DND-41 (cell line): ENCODE results near the gene GAPT.

ENCODE experiments used
- ATAC-seq: fragments of 200-7000 bp; cut with Tn5 transposase; 3 replicates; pipeline ENCODE4 v1.9.1; 2021; ENCODE audit warnings: low read depth; ENCODE audit not compliant: insufficient read depth
- DNase-seq: peaks from one replicate; pipeline ENCODE4 v3.0.0-alpha.2; 2020
- H2AFZ ChIP-seq: 2 replicates; pipeline ENCODE4 v1.6.0; 2012; ENCODE audit warnings: low read depth, low read length
- H3K27ac ChIP-seq: 2 replicates; pipeline ENCODE4 v1.5.1; 2012; ENCODE audit warnings: low read length, inconsistent platforms
- H3K27me3 ChIP-seq: fragments of 200-600 bp; sonication (generic); 2 replicates; pipeline ENCODE4 v1.6.0; 2012; ENCODE audit warnings: low read length, mild to moderate bottlenecking, inconsistent platforms; ENCODE audit not compliant: insufficient read depth, poor library complexity
- H3K36me3 ChIP-seq: 2 replicates; pipeline ENCODE4 v1.5.1; 2012; ENCODE audit warnings: low read length, inconsistent platforms; ENCODE audit not compliant: insufficient read depth
- H3K4me1 ChIP-seq: 2 replicates; pipeline ENCODE4 v1.5.1; 2012; ENCODE audit warnings: mild to moderate bottlenecking, low read length; ENCODE audit not compliant: insufficient read depth
- H3K4me2 ChIP-seq: 2 replicates; pipeline ENCODE4 v1.6.0; 2012; ENCODE audit warnings: mild to moderate bottlenecking, moderate library complexity, low read length, inconsistent platforms; ENCODE audit not compliant: insufficient read depth
- H3K4me3 ChIP-seq, 2 experiments: fragments of 200-600 bp in 1 of 2; shearing (Covaris generic) in 1 of 2; 2 replicates each; pipeline ENCODE4 v1.5.1; 2012 to 2016; ENCODE audit warnings: inconsistent platforms in 2 of 2, low read length in 2 of 2, mild to moderate bottlenecking in 2 of 2, low read depth in 1 of 2, moderate library complexity in 1 of 2
- H3K79me2 ChIP-seq: 2 replicates; pipeline ENCODE4 v1.6.0; 2012; ENCODE audit warnings: low read length, inconsistent platforms; ENCODE audit not compliant: insufficient read depth
- H3K9ac ChIP-seq: 2 replicates; pipeline ENCODE4 v1.6.0; 2012; ENCODE audit warnings: low read depth, mild to moderate bottlenecking, inconsistent platforms, low read length, moderate library complexity
- H3K9me3 ChIP-seq: 2 replicates; pipeline ENCODE4 v1.5.1; 2012; ENCODE audit warnings: low read length, moderate library complexity, mild to moderate bottlenecking, inconsistent platforms; ENCODE audit not compliant: insufficient read depth, severe bottlenecking
- H4K20me1 ChIP-seq: 2 replicates; pipeline ENCODE4 v1.6.0; 2012; ENCODE audit warnings: low read length; ENCODE audit not compliant: insufficient read depth
- CTCF ChIP-seq: IDR thresholded peaks from 2 replicates; pipeline ENCODE4 v1.5.1; 2012; ENCODE audit warnings: borderline replicate concordance, low read length, moderate library complexity, mild to moderate bottlenecking; ENCODE audit not compliant: poor library complexity, severe bottlenecking; ENCODE audit errors: extremely low read depth
- EZH2 ChIP-seq: IDR thresholded peaks from 3 replicates; pipeline ENCODE4 v1.6.1; 2012; ENCODE audit warnings: borderline replicate concordance, low read depth, mild to moderate bottlenecking, moderate library complexity, low read length, inconsistent platforms; ENCODE audit not compliant: severe bottlenecking

GAPT gene

GRCh38 chr5:58451732-58452565 lies 39.3 kb upstream of the GAPT start:
- no peak overlapping the region for H3K4me3 ChIP-seq
- peaks cover 18% of the 10 kb centered on the region for H3K36me3 ChIP-seq
- no peak for DNase-seq
- H3K27ac ChIP-seq, result no peak overlapping the region
- no peak for TF ChIP-seq CTCF
- no peak for TF ChIP-seq EZH2
- H3K4me1 ChIP-seq, result no peaks in the 10 kb centered on the region
- H4K20me1 ChIP-seq, result no peaks in the 10 kb centered on the region
- H3K9me3 ChIP-seq, result no peaks in the 10 kb centered on the region
- no peaks in the 10 kb centered on the region for H3K79me2 ChIP-seq
- H3K4me2 ChIP-seq, result no peak overlapping the region
- no peak overlapping the region for H2AFZ ChIP-seq
- no peaks in the 10 kb centered on the region for H3K27me3 ChIP-seq
- no peak overlapping the region for H3K9ac ChIP-seq
- no peak for ATAC-seq

GRCh38 chr5:58452566-58453258 lies 38.5 kb upstream of the GAPT start:
- Histone ChIP-seq H2AFZ (no peak overlapping the region), H3K36me3 (peaks cover 18% of the 10 kb centered on the region)

GRCh38 chr5:58453306-58453705 lies 37.9 kb upstream of the GAPT start:
- no peak for ATAC-seq
- no peak for DNase-seq
- peaks cover 2% of the 10 kb centered on the region for H3K4me1 ChIP-seq
- peaks cover 18% of the 10 kb centered on the region for H3K36me3 ChIP-seq
- no peak overlapping the region for H3K9ac ChIP-seq
- no peak for TF ChIP-seq EZH2
- TF ChIP-seq CTCF, result no peak
- H3K79me2 ChIP-seq, result no peaks in the 10 kb centered on the region
- H3K9me3 ChIP-seq, result no peaks in the 10 kb centered on the region
- no peaks in the 10 kb centered on the region for H3K27me3 ChIP-seq
- no peaks in the 10 kb centered on the region for H4K20me1 ChIP-seq
- no peak overlapping the region for H3K4me2 ChIP-seq
- no peak overlapping the region for H3K4me3 ChIP-seq
- H3K27ac ChIP-seq, result no peak overlapping the region
- H2AFZ ChIP-seq, result no peak overlapping the region

More at GRCh38 chr5:58452566-58453258, 38.5 kb upstream of the GAPT start:
- no peaks in the 10 kb centered on the region for H3K79me2 ChIP-seq
- TF ChIP-seq EZH2 (no peak), CTCF (no peak)
- no peak overlapping the region for H3K4me2 ChIP-seq
- no peaks in the 10 kb centered on the region for H3K27me3 ChIP-seq
- no peaks in the 10 kb centered on the region for H3K4me1 ChIP-seq
- H4K20me1 ChIP-seq, result no peaks in the 10 kb centered on the region
- no peak for DNase-seq
- no peak overlapping the region for H3K9ac ChIP-seq
- no peak overlapping the region for H3K4me3 ChIP-seq
- no peaks in the 10 kb centered on the region for H3K9me3 ChIP-seq
- no peak overlapping the region for H3K27ac ChIP-seq
- ATAC-seq, result no peak
